Measurements from ENCODE around the gene MUC16.

MUC16 gene

DNA sequence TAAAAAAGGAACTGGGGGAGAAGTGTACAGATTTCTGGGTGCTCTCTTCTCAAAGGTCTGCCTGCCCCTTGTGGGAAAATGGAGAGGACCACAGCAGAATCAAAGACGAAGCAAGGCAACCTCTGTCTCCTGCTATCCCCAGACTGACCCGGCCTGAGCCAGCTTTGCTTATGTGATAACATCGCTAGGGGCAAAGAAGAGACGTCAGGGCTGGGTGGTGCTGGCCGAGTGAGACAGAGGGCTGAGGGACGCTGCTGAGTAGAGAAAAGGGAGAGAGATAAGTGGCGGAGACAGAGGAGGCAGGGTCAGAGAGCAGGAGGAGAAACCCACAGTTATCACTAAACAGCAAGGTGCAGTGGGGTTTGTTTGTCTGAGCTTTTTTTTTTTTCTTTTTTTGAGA, 4.6 kb upstream of the MUC16 start (continued):
- TF ChIP-seq, protein P1, sequence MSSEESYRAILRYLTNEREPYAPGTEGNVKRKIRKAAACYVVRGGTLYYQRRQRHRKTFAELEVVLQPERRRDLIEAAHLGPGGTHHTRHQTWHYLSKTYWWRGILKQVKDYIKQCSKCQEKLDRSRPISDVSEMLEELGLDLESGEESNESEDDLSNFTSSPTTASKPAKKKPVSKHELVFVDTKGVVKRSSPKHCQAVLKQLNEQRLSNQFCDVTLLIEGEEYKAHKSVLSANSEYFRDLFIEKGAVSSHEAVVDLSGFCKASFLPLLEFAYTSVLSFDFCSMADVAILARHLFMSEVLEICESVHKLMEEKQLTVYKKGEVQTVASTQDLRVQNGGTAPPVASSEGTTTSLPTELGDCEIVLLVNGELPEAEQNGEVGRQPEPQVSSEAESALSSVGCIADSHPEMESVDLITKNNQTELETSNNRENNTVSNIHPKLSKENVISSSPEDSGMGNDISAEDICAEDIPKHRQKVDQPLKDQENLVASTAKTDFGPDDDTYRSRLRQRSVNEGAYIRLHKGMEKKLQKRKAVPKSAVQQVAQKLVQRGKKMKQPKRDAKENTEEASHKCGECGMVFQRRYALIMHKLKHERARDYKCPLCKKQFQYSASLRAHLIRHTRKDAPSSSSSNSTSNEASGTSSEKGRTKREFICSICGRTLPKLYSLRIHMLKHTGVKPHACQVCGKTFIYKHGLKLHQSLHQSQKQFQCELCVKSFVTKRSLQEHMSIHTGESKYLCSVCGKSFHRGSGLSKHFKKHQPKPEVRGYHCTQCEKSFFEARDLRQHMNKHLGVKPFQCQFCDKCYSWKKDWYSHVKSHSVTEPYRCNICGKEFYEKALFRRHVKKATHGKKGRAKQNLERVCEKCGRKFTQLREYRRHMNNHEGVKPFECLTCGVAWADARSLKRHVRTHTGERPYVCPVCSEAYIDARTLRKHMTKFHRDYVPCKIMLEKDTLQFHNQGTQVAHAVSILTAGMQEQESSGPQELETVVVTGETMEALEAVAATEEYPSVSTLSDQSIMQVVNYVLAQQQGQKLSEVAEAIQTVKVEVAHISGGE (tag by site-specific recombination; conservative IDR thresholded peaks at IDR 0.05; ENCODE audit: low read depth), result no peak
- TF ChIP-seq ZNF121 (tag by site-specific recombination; IDR thresholded peaks at IDR 0.05) (no peak), BCL11A (tag by site-specific recombination; IDR thresholded peaks at IDR 0.05; ENCODE audit: low read depth) (no peak), ZNF501 (tag by site-specific recombination; IDR thresholded peaks at IDR 0.05) (no peak), ZNF514 (tag by site-specific recombination; IDR thresholded peaks at IDR 0.05) (no peak), SETDB1 (IDR thresholded peaks at IDR 0.05; ENCODE audit: insufficient read length, low read length) (no peak), ZNF391 (tag by site-specific recombination; IDR thresholded peaks at IDR 0.05; ENCODE audit: borderline replicate concordance, low read depth) (no peak)
- TF ChIP-seq, protein P2, sequence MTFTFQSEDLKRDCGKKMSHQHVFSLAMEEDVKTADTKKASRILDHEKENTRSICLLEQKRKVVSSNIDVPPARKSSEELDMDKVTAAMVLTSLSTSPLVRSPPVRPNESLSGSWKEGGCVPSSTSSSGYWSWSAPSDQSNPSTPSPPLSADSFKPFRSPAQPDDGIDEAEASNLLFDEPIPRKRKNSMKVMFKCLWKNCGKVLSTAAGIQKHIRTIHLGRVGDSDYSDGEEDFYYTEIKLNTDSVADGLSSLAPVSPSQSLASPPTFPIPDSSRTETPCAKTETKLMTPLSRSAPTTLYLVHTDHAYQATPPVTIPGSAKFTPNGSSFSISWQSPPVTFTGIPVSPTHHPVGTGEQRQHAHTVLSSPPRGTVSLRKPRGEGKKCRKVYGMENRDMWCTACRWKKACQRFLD (tag by site-specific recombination; IDR thresholded peaks at IDR 0.05), result no peak
- TF ChIP-seq, protein P3, sequence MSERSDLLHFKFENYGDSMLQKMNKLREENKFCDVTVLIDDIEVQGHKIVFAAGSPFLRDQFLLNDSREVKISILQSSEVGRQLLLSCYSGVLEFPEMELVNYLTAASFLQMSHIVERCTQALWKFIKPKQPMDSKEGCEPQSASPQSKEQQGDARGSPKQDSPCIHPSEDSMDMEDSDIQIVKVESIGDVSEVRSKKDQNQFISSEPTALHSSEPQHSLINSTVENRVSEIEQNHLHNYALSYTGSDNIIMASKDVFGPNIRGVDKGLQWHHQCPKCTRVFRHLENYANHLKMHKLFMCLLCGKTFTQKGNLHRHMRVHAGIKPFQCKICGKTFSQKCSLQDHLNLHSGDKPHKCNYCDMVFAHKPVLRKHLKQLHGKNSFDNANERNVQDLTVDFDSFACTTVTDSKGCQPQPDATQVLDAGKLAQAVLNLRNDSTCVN (tag by site-specific recombination; optimal IDR thresholded peaks at IDR 0.05), result no peak

DNA sequence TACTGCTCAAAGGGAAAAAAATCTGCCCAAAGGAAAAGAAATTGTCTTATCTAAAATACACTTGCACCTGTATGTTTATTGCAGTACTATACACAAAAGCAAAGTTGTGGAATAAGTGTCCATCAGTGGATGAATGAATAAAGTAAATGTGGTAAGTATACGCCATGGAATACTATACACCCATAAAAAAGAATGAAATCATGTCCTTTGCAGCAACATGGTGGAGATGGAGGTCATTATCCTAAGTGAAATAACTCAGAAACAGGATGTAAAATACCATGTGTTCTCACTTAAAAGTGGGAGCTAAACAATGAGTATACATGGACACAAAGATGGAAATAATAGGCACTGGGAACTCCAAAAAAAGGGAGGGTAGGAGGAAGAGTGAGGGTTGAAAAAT, 3.8 kb upstream of the MUC16 start:
- ChIA-PET CTCF (interaction anchor here (0.7 kb wide), 1 partner anchor 363 kb away, joined by 3 read pairs; no protein-coding TSS in a partner anchor), POLR2A (no interaction called here)
- Histone ChIP-seq H3K4me1 (ENCODE audit: control insufficient read depth, insufficient read depth, low read length) (no peaks in the 10 kb centered on the region), H3K36me3 (ENCODE audit: control insufficient read depth in 2 of 2, insufficient read depth in 1 of 2, low read length in 2 of 2) (no peaks in the 10 kb centered on the region), H3K9me3 (ENCODE audit: control insufficient read depth, insufficient read depth, low read depth, low read length) (no peaks in the 10 kb centered on the region), H3K4me3 (ENCODE audit: low read depth, low read length) (no peak overlapping the region), H3K27ac (ENCODE audit: extremely low read depth, low read depth, low read length) (no peak overlapping the region)
- TF ChIP-seq, protein P2 (tag by site-specific recombination; IDR thresholded peaks at IDR 0.05), result no peak
- TF ChIP-seq ZNF530 (tag by site-specific recombination; IDR thresholded peaks at IDR 0.05; ENCODE audit: low read depth) (no peak), ZNF146 (tag by site-specific recombination; IDR thresholded peaks at IDR 0.05) (peak; percentile 87)

DNA sequence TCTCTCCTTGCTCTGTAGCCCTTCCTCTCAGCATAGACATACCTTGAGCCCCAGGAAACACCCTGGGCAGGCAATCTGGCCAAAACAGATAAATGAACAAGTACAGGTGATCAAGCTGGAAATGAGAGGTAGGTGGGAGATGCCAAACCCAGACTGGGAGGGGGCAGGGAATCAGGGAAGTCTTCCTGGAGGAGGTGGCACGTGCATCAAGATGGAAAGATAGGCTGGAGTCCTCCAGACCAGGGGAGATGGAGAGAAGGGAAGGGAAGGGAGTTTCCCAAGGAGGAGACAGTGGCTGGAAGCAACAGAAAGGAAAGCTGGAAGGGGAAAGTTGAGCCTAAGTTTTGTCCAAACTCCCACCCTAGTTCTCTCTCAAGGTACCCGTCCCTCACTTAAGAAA, 1.7 kb upstream of the MUC16 start:
- ChIA-PET POLR2A (no interaction called here), CTCF (interaction anchor here (0.6 kb wide), 1 partner anchor 68 kb away, joined by 3 read pairs; no protein-coding TSS in a partner anchor)
- TF ChIP-seq ZFP69B (tag by site-specific recombination; IDR thresholded peaks at IDR 0.05) (no peak), ZNF792 (tag by site-specific recombination; IDR thresholded peaks at IDR 0.05) (no peak), MZF1 (tag by site-specific recombination; IDR thresholded peaks at IDR 0.05; ENCODE audit: borderline replicate concordance) (no peak), ZNF292 (tag by site-specific recombination; IDR thresholded peaks at IDR 0.05; ENCODE audit: borderline replicate concordance, low read depth) (no peak), ZNF623 (tag by site-specific recombination; IDR thresholded peaks at IDR 0.05) (no peak), ZNF19 (tag by site-specific recombination; IDR thresholded peaks at IDR 0.05; ENCODE audit: low read depth) (no peak), GLI4 (tag by site-specific recombination; IDR thresholded peaks at IDR 0.05) (no peak), ZNF560 (tag by site-specific recombination; IDR thresholded peaks at IDR 0.05; ENCODE audit: borderline replicate concordance) (no peak), GLI2 (tag by site-specific recombination; IDR thresholded peaks at IDR 0.05; ENCODE audit: borderline replicate concordance, low read depth) (no peak), ZNF677 (tag by site-specific recombination; IDR thresholded peaks at IDR 0.05) (no peak)
- TF ChIP-seq, protein P2 (tag by site-specific recombination; IDR thresholded peaks at IDR 0.05), result no peak
- TF ChIP-seq, protein P4, sequence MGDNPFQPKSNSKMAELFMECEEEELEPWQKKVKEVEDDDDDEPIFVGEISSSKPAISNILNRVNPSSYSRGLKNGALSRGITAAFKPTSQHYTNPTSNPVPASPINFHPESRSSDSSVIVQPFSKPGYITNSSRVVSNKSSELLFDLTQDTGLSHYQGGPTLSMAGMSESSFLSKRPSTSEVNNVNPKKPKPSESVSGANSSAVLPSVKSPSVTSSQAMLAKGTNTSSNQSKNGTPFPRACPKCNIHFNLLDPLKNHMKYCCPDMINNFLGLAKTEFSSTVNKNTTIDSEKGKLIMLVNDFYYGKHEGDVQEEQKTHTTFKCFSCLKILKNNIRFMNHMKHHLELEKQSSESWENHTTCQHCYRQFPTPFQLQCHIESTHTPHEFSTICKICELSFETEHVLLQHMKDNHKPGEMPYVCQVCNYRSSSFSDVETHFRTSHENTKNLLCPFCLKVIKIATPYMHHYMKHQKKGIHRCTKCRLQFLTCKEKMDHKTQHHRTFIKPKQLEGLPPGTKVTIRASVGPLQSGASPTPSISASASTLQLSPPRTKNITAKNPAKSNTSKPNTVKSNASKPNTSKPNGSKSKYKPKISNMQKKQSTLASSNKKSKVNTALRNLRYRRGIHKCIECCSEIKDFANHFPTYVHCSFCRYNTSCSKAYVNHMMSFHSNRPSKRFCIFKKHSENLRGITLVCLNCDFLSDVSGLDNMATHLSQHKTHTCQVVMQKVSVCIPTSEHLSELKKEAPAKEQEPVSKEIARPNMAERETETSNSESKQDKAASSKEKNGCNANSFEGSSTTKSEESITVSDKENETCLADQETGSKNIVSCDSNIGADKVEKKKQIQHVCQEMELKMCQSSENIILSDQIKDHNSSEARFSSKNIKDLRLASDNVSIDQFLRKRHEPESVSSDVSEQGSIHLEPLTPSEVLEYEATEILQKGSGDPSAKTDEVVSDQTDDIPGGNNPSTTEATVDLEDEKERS (tag by site-specific recombination; IDR thresholded peaks at IDR 0.05), result no peak

More for the DNA sequence above, 1.7 kb upstream of the MUC16 start:
- H3K36me3 ChIP-seq (ENCODE audit: control insufficient read depth in 2 of 2, insufficient read depth in 1 of 2, low read length in 2 of 2), result no peaks in the 10 kb centered on the region
- no peak overlapping the region for H3K4me3 ChIP-seq (ENCODE audit: low read depth, low read length)
- H3K9me3 ChIP-seq (ENCODE audit: control insufficient read depth, insufficient read depth, low read depth, low read length), result no peaks in the 10 kb centered on the region
- no peak overlapping the region for H3K27ac ChIP-seq (ENCODE audit: extremely low read depth, low read depth, low read length)
- H3K4me1 ChIP-seq (ENCODE audit: control insufficient read depth, insufficient read depth, low read length), result no peaks in the 10 kb centered on the region

Measured in HEK293 (cell line).